Subcutaneous adipose tissue (tissue), 4 donors: ENCODE measurements around the gene PLSCR4. TPM values are rescaled to one million over a fixed set of nuclear protein-coding genes. Genes with fewer than 3 reads are reported as not detected.

Experiments
- CTCF ChIP-seq: fragments of 450-650 bp; IDR thresholded peaks from one replicate; pipeline ENCODE4 v1.5.1; 2016; ENCODE audit warnings: low read depth, mild to moderate bottlenecking, control low read depth, antibody characterized with exemption, moderate library complexity
- total RNA-seq, 4 donors: library from RNA; depleted of rRNA; stranded (reverse); fragments of >200 nt; gene quantifications; one replicate each; pipeline ENCODE4 v1.1.0, GENCODE V29; 2016

The PLSCR4 gene
- total RNA-seq, 4 donors from 2014 or later = 79.9 to 144 (median 103) TPM

GRCh38 chr3:146152834-146153233, 98.1 kb downstream of the PLSCR4 start:
- no peak for TF ChIP-seq CTCF

- no peak for TF ChIP-seq CTCF
These were observed 102.4 kb downstream of the PLSCR4 start for GRCh38 chr3:146148468-146148931.

DNA sequence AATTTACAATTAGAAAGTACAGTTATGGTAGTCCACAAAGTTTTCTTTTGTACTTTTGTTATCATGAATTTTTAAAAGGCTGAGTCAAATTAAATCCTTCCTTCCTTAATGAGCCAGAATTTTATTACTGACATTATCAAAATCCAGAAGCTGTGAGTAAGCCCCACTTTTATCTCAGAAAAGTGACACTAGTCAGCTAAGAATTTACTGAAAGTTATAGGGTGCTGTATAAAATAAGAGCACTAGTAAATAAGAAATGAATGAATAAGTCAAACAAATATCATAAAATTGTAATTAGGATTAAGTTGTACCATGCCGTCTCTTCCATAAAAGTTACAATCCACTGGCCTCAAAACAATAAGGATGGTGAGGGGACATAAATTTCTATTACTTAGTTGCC, 105.3 kb downstream of the PLSCR4 start:
- TF ChIP-seq CTCF = no peak

GRCh38 chr3:146142757-146143156, 108.1 kb downstream of the PLSCR4 start:
- TF ChIP-seq CTCF = no peak

Other genes with a start within 250 kb of the PLSCR4 start
- gene PLOD2, start 89.9 kb downstream of the PLSCR4 start, total RNA-seq = 100 to 1,000 TPM in 1 of 4 donors, 10 to 100 TPM in 3; 86.7 to 144 (median 93.8) TPM
- not detected for gene PLSCR2, start 218.5 kb upstream of the PLSCR4 start, total RNA-seq